Progenitor cell of endocrine pancreas (in vitro differentiated cells): ENCODE results near the gene GJA10. TPM values are rescaled to one million over a fixed set of nuclear protein-coding genes. Genes with fewer than 3 reads are reported as not detected.

Experiments
- DNase-seq: peaks from one replicate; pipeline ENCODE4 v3.0.0; 2021; ENCODE audit warnings: low spot score; ENCODE audit not compliant: unreplicated experiment
- H3K27ac Mint-ChIP-seq: 2 replicates; pipeline ENCODE4 v1.8.0; 2021; ENCODE audit warnings: mild to moderate bottlenecking, moderate library complexity, mixed read lengths
- H3K27me3 Mint-ChIP-seq: 2 replicates; pipeline ENCODE4 v1.8.0; 2021; ENCODE audit warnings: mixed read lengths
- H3K36me3 Mint-ChIP-seq: 2 replicates; pipeline ENCODE4 v1.8.0; 2022; ENCODE audit warnings: mixed read lengths; ENCODE audit not compliant: insufficient read depth
- H3K4me1 Mint-ChIP-seq: 2 replicates; pipeline ENCODE4 v1.8.0; 2021; ENCODE audit warnings: low read depth, mixed read lengths
- H3K4me3 Mint-ChIP-seq: 2 replicates; pipeline ENCODE4 v1.8.0; 2021; ENCODE audit warnings: low read depth, mild to moderate bottlenecking, moderate library complexity, mixed read lengths
- H3K9me3 Mint-ChIP-seq: 2 replicates; pipeline ENCODE4 v1.8.0; 2021; ENCODE audit warnings: low read depth, mixed read lengths
- CTCF ChIP-seq: fragments of 200-600 bp; sonication (generic); IDR thresholded peaks from one replicate; pipeline ENCODE4 v1.5.0; 2021; ENCODE audit warnings: antibody characterized with exemption, mild to moderate bottlenecking; ENCODE audit not compliant: unreplicated experiment
- total RNA-seq: library from RNA; stranded (reverse); gene quantifications from 2 replicates; pipeline ENCODE4 v1.2.1, GENCODE V29; 2021

The GJA10 gene
- total RNA-seq, 1 donor from 2014 or later, result not detected

- Mint-ChIP-seq H3K9me3 (no peaks in the 10 kb centered on the region), H3K27ac (peak overlapping the region; percentile 38), H3K4me1 (no peaks in the 10 kb centered on the region), H3K36me3 (no peaks in the 10 kb centered on the region), H3K27me3 (peaks cover 7% of the 10 kb centered on the region), H3K4me3 (no peak overlapping the region)
- no peak for TF ChIP-seq CTCF
- no peak for DNase-seq
Measured at GRCh38 chr6:89934685-89935366, 40.6 kb downstream of the GJA10 start.

- TF ChIP-seq CTCF, result no peak
- no peak for DNase-seq
- H3K9me3 Mint-ChIP-seq, result no peaks in the 10 kb centered on the region
- H3K4me1 Mint-ChIP-seq, result peaks cover 9% of the 10 kb centered on the region
- H3K36me3 Mint-ChIP-seq, result no peaks in the 10 kb centered on the region
- H3K4me3 Mint-ChIP-seq, result no peak overlapping the region
- no peak overlapping the region for H3K27ac Mint-ChIP-seq
- H3K27me3 Mint-ChIP-seq, result peaks cover 7% of the 10 kb centered on the region
Measured at GRCh38 chr6:89936177-89936576, 41.9 kb downstream of the GJA10 start.

GRCh38 chr6:89938014-89938413, 43.7 kb downstream of the GJA10 start:
- Mint-ChIP-seq H3K36me3 (no peaks in the 10 kb centered on the region), H3K4me1 (peaks cover 18% of the 10 kb centered on the region), H3K9me3 (no peaks in the 10 kb centered on the region), H3K27ac (no peak overlapping the region), H3K27me3 (peaks cover 11% of the 10 kb centered on the region), H3K4me3 (no peak overlapping the region)
- TF ChIP-seq CTCF, result no peak
- no peak for DNase-seq

GRCh38 chr6:89939144-89939543, 44.9 kb downstream of the GJA10 start:
- Mint-ChIP-seq H3K4me3 (no peak overlapping the region), H3K4me1 (peaks cover 18% of the 10 kb centered on the region), H3K36me3 (no peaks in the 10 kb centered on the region), H3K27ac (no peak overlapping the region), H3K9me3 (no peaks in the 10 kb centered on the region), H3K27me3 (peaks cover 21% of the 10 kb centered on the region)
- TF ChIP-seq CTCF, result no peak
- no peak for DNase-seq

GRCh38 chr6:89940225-89941027, 46.2 kb downstream of the GJA10 start:
- Mint-ChIP-seq H3K27me3 (peaks cover 25% of the 10 kb centered on the region), H3K36me3 (peaks cover 3% of the 10 kb centered on the region), H3K9me3 (no peaks in the 10 kb centered on the region), H3K4me3 (no peak overlapping the region), H3K4me1 (peaks cover 20% of the 10 kb centered on the region), H3K27ac (peak overlapping the region; percentile 96)
- DNase-seq, result peak; percentile 30
- TF ChIP-seq CTCF, result peak; percentile 86
